ENCODE data around the gene ARHGAP26. TPM values are rescaled to one million over a fixed set of nuclear protein-coding genes. Genes with fewer than 3 reads are reported as not detected.

ARHGAP26 gene
- total RNA-seq, 1 experiment from 2014 or later: 79.8 TPM

- Mint-ChIP-seq H3K4me1 (ENCODE audit: low read depth, unreplicated experiment) (no peaks in the 10 kb centered on the region), H3K27ac (ENCODE audit: unreplicated experiment) (no peak overlapping the region), H3K27me3 (ENCODE audit: insufficient read depth, unreplicated experiment) (no peaks in the 10 kb centered on the region), H3K4me3 (ENCODE audit: unreplicated experiment) (no peak overlapping the region), H3K9me3 (ENCODE audit: unreplicated experiment) (peaks cover 9% of the 10 kb centered on the region), H3K36me3 (ENCODE audit: insufficient read depth, unreplicated experiment) (no peaks in the 10 kb centered on the region)
- intact Hi-C loops (cut with micrococcal nuclease; ENCODE audit: unreplicated experiment): no loop called here
- DNase-seq: no peak
- ChIA-PET CTCF (no interaction called here), POLR2A (no interaction called here)
- H3K27me3 ChIP-seq (replicated peaks; ENCODE audit: control insufficient read depth, insufficient read depth, low read length): no peaks in the 10 kb centered on the region
- H3K36me3 ChIP-seq (ENCODE audit: control insufficient read depth, insufficient read depth, low read length): no peaks in the 10 kb centered on the region
- H3K4me3 ChIP-seq (ENCODE audit: low read depth, low read length): no peak overlapping the region
- no peaks in the 10 kb centered on the region; the same call in 1 of the 2 replicates for H3K4me1 ChIP-seq
- H3K9me3 ChIP-seq: peaks cover 3% of the 10 kb centered on the region
- BruUV-seq (replicated peaks): no TSS peak
- TF ChIP-seq, protein P1, sequence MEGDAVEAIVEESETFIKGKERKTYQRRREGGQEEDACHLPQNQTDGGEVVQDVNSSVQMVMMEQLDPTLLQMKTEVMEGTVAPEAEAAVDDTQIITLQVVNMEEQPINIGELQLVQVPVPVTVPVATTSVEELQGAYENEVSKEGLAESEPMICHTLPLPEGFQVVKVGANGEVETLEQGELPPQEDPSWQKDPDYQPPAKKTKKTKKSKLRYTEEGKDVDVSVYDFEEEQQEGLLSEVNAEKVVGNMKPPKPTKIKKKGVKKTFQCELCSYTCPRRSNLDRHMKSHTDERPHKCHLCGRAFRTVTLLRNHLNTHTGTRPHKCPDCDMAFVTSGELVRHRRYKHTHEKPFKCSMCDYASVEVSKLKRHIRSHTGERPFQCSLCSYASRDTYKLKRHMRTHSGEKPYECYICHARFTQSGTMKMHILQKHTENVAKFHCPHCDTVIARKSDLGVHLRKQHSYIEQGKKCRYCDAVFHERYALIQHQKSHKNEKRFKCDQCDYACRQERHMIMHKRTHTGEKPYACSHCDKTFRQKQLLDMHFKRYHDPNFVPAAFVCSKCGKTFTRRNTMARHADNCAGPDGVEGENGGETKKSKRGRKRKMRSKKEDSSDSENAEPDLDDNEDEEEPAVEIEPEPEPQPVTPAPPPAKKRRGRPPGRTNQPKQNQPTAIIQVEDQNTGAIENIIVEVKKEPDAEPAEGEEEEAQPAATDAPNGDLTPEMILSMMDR (IDR thresholded peaks at IDR 0.05; ENCODE audit: insufficient read depth in 1 of 2, low read depth in 1 of 2, low read length in 1 of 2, severe bottlenecking in 1 of 2, unreplicated experiment in 1 of 2): no peak
Observed at GRCh38 chr5:143265995-143266394, 495.8 kb downstream of the ARHGAP26 start.

DNA sequence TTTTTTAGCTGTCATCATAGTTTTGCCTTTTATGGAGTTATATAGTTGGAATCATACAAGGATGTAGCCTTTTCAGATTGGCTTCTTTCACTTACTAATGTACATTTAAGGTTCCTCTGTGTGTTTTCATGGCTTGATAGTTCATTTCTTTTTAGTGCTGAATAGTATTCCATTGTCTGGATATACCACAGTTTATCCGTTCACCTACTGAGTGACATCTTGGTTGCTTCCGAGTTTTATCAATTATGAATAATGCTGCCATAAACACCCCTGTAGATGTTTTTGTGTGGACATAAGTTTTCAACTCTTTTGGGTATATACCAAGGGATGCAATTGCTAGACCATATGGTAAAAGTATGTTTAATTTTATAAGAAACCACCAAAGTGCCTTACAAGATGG, 497.0 kb downstream of the ARHGAP26 start:
- no TSS peak for BruUV-seq (replicated peaks)
- Histone ChIP-seq H3K9me3 (peaks cover 3% of the 10 kb centered on the region), H3K36me3 (ENCODE audit: control insufficient read depth, insufficient read depth, low read length) (no peaks in the 10 kb centered on the region), H3K4me3 (ENCODE audit: low read depth, low read length) (no peak overlapping the region), H3K27me3 (replicated peaks; ENCODE audit: control insufficient read depth, insufficient read depth, low read length) (no peaks in the 10 kb centered on the region), H3K4me1 (no peaks in the 10 kb centered on the region; the same call in 1 of the 2 replicates)
- intact Hi-C loops (cut with micrococcal nuclease; ENCODE audit: unreplicated experiment): no loop called here
- DNase-seq: no peak
- Mint-ChIP-seq H3K27me3 (ENCODE audit: insufficient read depth, unreplicated experiment) (no peaks in the 10 kb centered on the region), H3K36me3 (ENCODE audit: insufficient read depth, unreplicated experiment) (no peaks in the 10 kb centered on the region), H3K9me3 (ENCODE audit: unreplicated experiment) (peaks cover 9% of the 10 kb centered on the region), H3K4me3 (ENCODE audit: unreplicated experiment) (no peak overlapping the region), H3K27ac (ENCODE audit: unreplicated experiment) (no peak overlapping the region), H3K4me1 (ENCODE audit: low read depth, unreplicated experiment) (no peaks in the 10 kb centered on the region)
- TF ChIP-seq, protein P1 (IDR thresholded peaks at IDR 0.05; ENCODE audit: insufficient read depth in 1 of 2, low read depth in 1 of 2, low read length in 1 of 2, severe bottlenecking in 1 of 2, unreplicated experiment in 1 of 2): no peak
- CTCF ChIA-PET: no interaction called here
- POLR2A ChIA-PET: no interaction called here

DNA sequence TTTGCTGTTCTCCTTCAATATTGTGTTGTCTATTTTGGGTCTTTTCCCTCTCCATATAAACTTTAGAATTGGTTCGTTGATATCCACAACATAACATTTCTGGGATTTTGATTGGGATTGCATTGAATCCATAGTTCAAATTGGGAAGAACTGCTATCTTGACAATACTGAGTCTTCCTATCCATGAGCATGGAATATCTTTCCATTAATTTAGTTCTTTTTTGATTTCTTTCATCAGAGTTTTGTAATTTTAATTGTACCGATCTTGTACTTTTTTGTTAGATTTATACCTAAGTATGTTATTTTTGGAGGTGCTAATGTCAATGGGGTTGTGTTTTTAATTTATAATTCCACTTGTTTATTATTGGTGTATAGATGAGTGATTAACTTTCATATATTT, 498.2 kb downstream of the ARHGAP26 start:
- Mint-ChIP-seq H3K27me3 (ENCODE audit: insufficient read depth, unreplicated experiment) (no peaks in the 10 kb centered on the region), H3K27ac (ENCODE audit: unreplicated experiment) (no peak overlapping the region), H3K4me3 (ENCODE audit: unreplicated experiment) (no peak overlapping the region), H3K36me3 (ENCODE audit: insufficient read depth, unreplicated experiment) (no peaks in the 10 kb centered on the region), H3K9me3 (ENCODE audit: unreplicated experiment) (peaks cover 9% of the 10 kb centered on the region), H3K4me1 (ENCODE audit: low read depth, unreplicated experiment) (no peaks in the 10 kb centered on the region)
- Histone ChIP-seq H3K4me1 (no peaks in the 10 kb centered on the region; the same call in 1 of the 2 replicates), H3K4me3 (ENCODE audit: low read depth, low read length) (no peak overlapping the region), H3K9me3 (peaks cover 3% of the 10 kb centered on the region), H3K27me3 (replicated peaks; ENCODE audit: control insufficient read depth, insufficient read depth, low read length) (no peaks in the 10 kb centered on the region), H3K36me3 (ENCODE audit: control insufficient read depth, insufficient read depth, low read length) (no peaks in the 10 kb centered on the region)
- BruUV-seq (replicated peaks): no TSS peak
- no peak for DNase-seq
- ChIA-PET POLR2A (no interaction called here), CTCF (no interaction called here)
- TF ChIP-seq, protein P1 (IDR thresholded peaks at IDR 0.05; ENCODE audit: insufficient read depth in 1 of 2, low read depth in 1 of 2, low read length in 1 of 2, severe bottlenecking in 1 of 2, unreplicated experiment in 1 of 2): no peak
- intact Hi-C loops (cut with micrococcal nuclease; ENCODE audit: unreplicated experiment): no loop called here
